Gastroesophageal sphincter (tissue), 4 donors: ENCODE data around the gene SMAD3. TPM values are rescaled to one million over a fixed set of nuclear protein-coding genes. Genes with fewer than 3 reads are reported as not detected.
A peak's percentile ranks its signal among the peaks of the same experiment; 100 is the strongest.
"Not testable (repeated sequence)": the region's sequence is repeated elsewhere in the genome, so short reads cannot be mapped to it uniquely, and the experiment has no call there.

Source experiments
- ATAC-seq: fragments of 150-250 bp; one replicate; pipeline ENCODE4 v1.9.1; 2016; ENCODE audit warnings: mild to moderate bottlenecking, moderate library complexity
- H3K27ac ChIP-seq, 4 donors: fragments of 200-600 bp; sonication (generic) in 3 of 4; 1 replicate in 3 of 4; 2 replicates in 1 of 4; pipeline ENCODE4 v1.5.1; 2016 to 2019
- H3K27me3 ChIP-seq: fragments of 200-600 bp; sonication (generic); one replicate; pipeline ENCODE4 v1.5.1; 2019
- H3K36me3 ChIP-seq, 2 donors: fragments of 200-600 bp; sonication (generic); one replicate each; pipeline ENCODE4 v1.5.1; 2019; ENCODE audit warnings: control low read depth in 1 of 2
- H3K4me1 ChIP-seq, 3 donors: fragments of 200-600 bp; sonication (generic); 1 replicate in 2 of 3; 2 replicates in 1 of 3; pipeline ENCODE4 v1.5.1; 2016 to 2019; ENCODE audit warnings: control low read depth in 2 of 3
- H3K4me3 ChIP-seq, 2 donors: fragments of 200-600 bp; sonication (generic); one replicate each; pipeline ENCODE4 v1.5.1; 2019; ENCODE audit warnings: mild to moderate bottlenecking in 1 of 2, moderate library complexity in 1 of 2
- H3K9me3 ChIP-seq, 3 donors: fragments of 200-600 bp; sonication (generic); one replicate each; pipeline ENCODE4 v1.5.1; 2017 to 2019; ENCODE audit warnings: control low read depth in 2 of 3
- CTCF ChIP-seq, 4 experiments: fragments of 200-600 bp in 2 of 4; fragments of 450-650 bp in 2 of 4; sonication (generic) in 1 of 4; IDR thresholded peaks; one replicate each; pipeline ENCODE4 v1.5.1; 2017 to 2019; ENCODE audit warnings: antibody characterized with exemption in 4 of 4, mild to moderate bottlenecking in 2 of 4, moderate library complexity in 2 of 4
- EP300 ChIP-seq: sonication (generic); formaldehyde crosslinking; IDR thresholded peaks from one replicate; pipeline ENCODE4 v1.6.1; 2017; ENCODE audit warnings: antibody characterized with exemption, mild to moderate bottlenecking
- POLR2A ChIP-seq, 2 donors: fragments of 450-650 bp; IDR thresholded peaks; one replicate each; pipeline ENCODE4 v1.6.1; 2017; ENCODE audit warnings: antibody characterized with exemption in 2 of 2, mild to moderate bottlenecking in 2 of 2, moderate library complexity in 1 of 2
- POLR2AphosphoS5 ChIP-seq: sonication (generic); formaldehyde crosslinking; IDR thresholded peaks from one replicate; pipeline ENCODE4 v1.6.1; 2017; ENCODE audit warnings: antibody characterized with exemption
- WGBS, 2 donors: methylation state at CpG; one replicate each; pipeline ENCODE4 v1.1.5; 2018; ENCODE audit warnings: low coverage in 1 of 2; 5-methylcytosine and 5-hydroxymethylcytosine counted together
- total RNA-seq, 4 donors: library from RNA; depleted of rRNA; stranded (reverse); fragments of >200 nt; gene quantifications; one replicate each; pipeline ENCODE4 v1.1.0, GENCODE V29; 2016

The SMAD3 gene
- total RNA-seq, 4 donors from 2014 or later: 19.8 to 30.6 (median 25.9) TPM

GRCh38 chr15:67120839-67121643 is 55.6 kb downstream of the SMAD3 start:
- peak; percentile 83 for ATAC-seq
- peak overlapping the region; percentile 20 to 45 for H3K4me3 ChIP-seq
- peak; percentile 90 for TF ChIP-seq POLR2AphosphoS5
- TF ChIP-seq POLR2A (IDR thresholded peaks at IDR 0.05): no peak
- 30 to 31% methylated on average over 8 to 10 of the region's 27 CpGs for WGBS, 2 donors
- H3K36me3 ChIP-seq: no peaks in the 10 kb centered on the region
- H3K27me3 ChIP-seq: no peaks in the 10 kb centered on the region
- peak overlapping the region; percentile 83 to 89 (median 86) for H3K27ac ChIP-seq
- H3K4me1 ChIP-seq: peaks cover 4 to 96% (median 74%) of the 10 kb centered on the region in 3 donors
- H3K9me3 ChIP-seq: no peaks in the 10 kb centered on the region

GRCh38 chr15:67121644-67122605 is 56.5 kb downstream of the SMAD3 start:
- WGBS, 2 donors: 78 to 81% methylated on average over 4 to 6 of the region's 10 CpGs
- no peak for ATAC-seq
- H3K4me1 ChIP-seq: peaks cover 4 to 96% (median 77%) of the 10 kb centered on the region in 3 donors
- H3K27me3 ChIP-seq: no peaks in the 10 kb centered on the region
- peak overlapping the region in 1 of 2 donors; percentile 45 for H3K4me3 ChIP-seq
- H3K27ac ChIP-seq: peak overlapping the region; percentile 83 to 89 (median 86)
- H3K36me3 ChIP-seq: no peaks in the 10 kb centered on the region
- H3K9me3 ChIP-seq: no peaks in the 10 kb centered on the region
- TF ChIP-seq CTCF (IDR thresholded peaks at IDR 0.05): peak in 1 of 4 experiments; percentile 5
- no peak for TF ChIP-seq EP300

- H3K27ac ChIP-seq: peak overlapping the region in 3 of 4 donors; percentile 83 to 89 (median 86)
- not testable (repeated sequence) for H3K9me3 ChIP-seq, H3K27me3 ChIP-seq, ATAC-seq, H3K36me3 ChIP-seq, H3K4me3 ChIP-seq
- 43 to 74% methylated on average over 2 to 5 of the region's 5 CpGs for WGBS, 2 donors
- peaks cover 4 to 96% (median 76%) of the 10 kb centered on the region in 3 donors for H3K4me1 ChIP-seq
These were observed 57.4 kb downstream of the SMAD3 start for GRCh38 chr15:67122816-67123215.

GRCh38 chr15:67123291-67123690 is 57.9 kb downstream of the SMAD3 start:
- Histone ChIP-seq H3K27ac (peak overlapping the region in 3 of 4 donors; percentile 86 to 89 (median 87)), H3K4me1 (peaks cover 4 to 96% (median 71%) of the 10 kb centered on the region in 3 donors)
- not testable (repeated sequence) for H3K27me3 ChIP-seq, H3K4me3 ChIP-seq, H3K9me3 ChIP-seq, ATAC-seq, H3K36me3 ChIP-seq
- WGBS, 2 donors: 95 to 100% methylated on average over 7 to 8 of the region's 8 CpGs

- WGBS, 2 donors: 92% methylated on average over 2 of the region's 3 CpGs; no CpG with 5 or more reads in 1 of the 2 donors
- TF ChIP-seq POLR2A (IDR thresholded peaks at IDR 0.05) (no peak), EP300 (no peak), CTCF (IDR thresholded peaks at IDR 0.05) (no peak), POLR2AphosphoS5 (no peak)
- Histone ChIP-seq H3K36me3 (no peaks in the 10 kb centered on the region), H3K27ac (peak overlapping the region in 3 of 4 donors; percentile 86 to 89 (median 87)), H3K4me3 (no peak overlapping the region), H3K9me3 (no peaks in the 10 kb centered on the region), H3K27me3 (no peaks in the 10 kb centered on the region), H3K4me1 (peaks cover 4 to 94% (median 68%) of the 10 kb centered on the region in 3 donors)
- ATAC-seq: no peak
These were observed 58.7 kb downstream of the SMAD3 start for GRCh38 chr15:67124111-67124510.

- peaks cover 4 to 85% (median 59%) of the 10 kb centered on the region in 3 donors for H3K4me1 ChIP-seq
- no peak for ATAC-seq
- 28 to 74% methylated on average over 4 to 9 of the region's 13 CpGs for WGBS, 2 donors
- TF ChIP-seq POLR2A (IDR thresholded peaks at IDR 0.05): no peak
- TF ChIP-seq POLR2AphosphoS5: no peak
- TF ChIP-seq CTCF (IDR thresholded peaks at IDR 0.05): no peak
- no peak for TF ChIP-seq EP300
- H3K36me3 ChIP-seq: no peaks in the 10 kb centered on the region
- peak overlapping the region; percentile 39 to 89 (median 86) for H3K27ac ChIP-seq
- H3K9me3 ChIP-seq: no peaks in the 10 kb centered on the region
- H3K4me3 ChIP-seq: no peak overlapping the region
- no peaks in the 10 kb centered on the region for H3K27me3 ChIP-seq
These were observed 59.6 kb downstream of the SMAD3 start for GRCh38 chr15:67124911-67125588.
